GM10248 (cell line): ENCODE data around the gene DTNA.
A peak's percentile ranks its signal among the peaks of the same experiment; 100 is the strongest.
"Not testable (repeated sequence)": the region's sequence is repeated elsewhere in the genome, so short reads cannot be mapped to it uniquely, and the experiment has no call there.

ENCODE experiments used
- CTCF ChIA-PET: fragments of 300-600 bp; sonication (Branson Sonifier 250); formaldehyde crosslinking; extraction: SDS; loops from one replicate; lab custom pipeline; 2021; ENCODE audit warnings: antibody characterized with exemption; lab: Yijun Ruan, JAX
- POLR2A ChIA-PET: fragments of 350-650 bp; sonication (Branson Sonifier 250); formaldehyde crosslinking; extraction: SDS; loops from one replicate; lab custom pipeline; 2020; ENCODE audit warnings: antibody characterized with exemption; lab: Yijun Ruan, JAX
- DNase-seq: peaks from one replicate; pipeline ENCODE4 v3.0.0; 2012; ENCODE audit errors: extremely low spot score
- TF ChIP-seq, protein P1 (sequence below): IDR thresholded peaks from 2 replicates; pipeline ENCODE4 v1.5.1; 2012; ENCODE audit warnings: mild to moderate bottlenecking, low read depth; ENCODE audit errors: extremely low read depth, missing control alignments, control extremely low read depth

Gene DTNA

GRCh38 chr18:34718610-34719009 is 8.5 kb downstream of the DTNA start:
- ChIA-PET POLR2A (no interaction called here), CTCF (no interaction called here)
- DNase-seq, result no peak
- TF ChIP-seq, protein P1, sequence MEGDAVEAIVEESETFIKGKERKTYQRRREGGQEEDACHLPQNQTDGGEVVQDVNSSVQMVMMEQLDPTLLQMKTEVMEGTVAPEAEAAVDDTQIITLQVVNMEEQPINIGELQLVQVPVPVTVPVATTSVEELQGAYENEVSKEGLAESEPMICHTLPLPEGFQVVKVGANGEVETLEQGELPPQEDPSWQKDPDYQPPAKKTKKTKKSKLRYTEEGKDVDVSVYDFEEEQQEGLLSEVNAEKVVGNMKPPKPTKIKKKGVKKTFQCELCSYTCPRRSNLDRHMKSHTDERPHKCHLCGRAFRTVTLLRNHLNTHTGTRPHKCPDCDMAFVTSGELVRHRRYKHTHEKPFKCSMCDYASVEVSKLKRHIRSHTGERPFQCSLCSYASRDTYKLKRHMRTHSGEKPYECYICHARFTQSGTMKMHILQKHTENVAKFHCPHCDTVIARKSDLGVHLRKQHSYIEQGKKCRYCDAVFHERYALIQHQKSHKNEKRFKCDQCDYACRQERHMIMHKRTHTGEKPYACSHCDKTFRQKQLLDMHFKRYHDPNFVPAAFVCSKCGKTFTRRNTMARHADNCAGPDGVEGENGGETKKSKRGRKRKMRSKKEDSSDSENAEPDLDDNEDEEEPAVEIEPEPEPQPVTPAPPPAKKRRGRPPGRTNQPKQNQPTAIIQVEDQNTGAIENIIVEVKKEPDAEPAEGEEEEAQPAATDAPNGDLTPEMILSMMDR, result no peak

DNA sequence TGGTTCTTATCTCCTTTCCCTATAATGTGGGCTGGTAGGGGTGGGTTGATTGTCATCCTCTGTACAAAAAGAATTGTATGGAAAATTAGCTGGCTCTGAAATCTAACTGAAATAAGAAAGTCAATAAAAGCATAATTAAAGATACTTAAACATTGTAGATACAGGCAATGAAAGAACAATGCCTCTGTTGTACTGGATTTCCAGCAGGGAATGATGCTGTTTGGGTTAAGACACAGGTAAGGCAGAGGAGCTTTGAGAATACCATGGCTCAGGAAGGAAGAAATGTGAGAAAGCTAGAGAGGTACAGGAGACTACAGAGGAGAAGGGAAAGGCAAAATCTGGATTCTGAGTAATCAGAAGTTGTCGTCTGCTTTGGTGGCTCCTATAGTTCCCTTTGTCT is 10.1 kb downstream of the DTNA start:
- DNase-seq, result no peak
- CTCF ChIA-PET, result interaction anchor here (1.2 to 3.9 kb wide), 3 partner anchors 8 to 48 kb away, joined by 3 to 11 read pairs (median 3); no protein-coding TSS in a partner anchor
- TF ChIP-seq, protein P1, result no peak
- POLR2A ChIA-PET, result no interaction called here

DNA sequence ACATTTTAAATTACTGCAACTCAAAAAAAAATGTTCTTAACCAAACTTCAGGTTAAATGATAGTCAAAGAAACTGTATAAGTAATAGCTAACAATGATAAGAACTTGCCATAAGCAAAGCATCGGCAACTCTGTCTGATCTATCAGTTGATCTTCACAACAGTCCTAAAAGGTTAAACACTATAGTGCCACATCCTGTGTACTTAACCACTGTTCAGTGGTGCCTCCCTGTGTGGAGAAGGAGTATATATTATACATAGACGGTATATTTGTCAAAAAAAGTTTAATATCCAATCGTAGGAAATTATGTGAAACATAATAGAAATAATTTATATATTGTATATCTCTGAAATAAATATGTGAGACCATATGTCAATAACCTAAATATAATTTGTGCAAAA is 13.0 kb downstream of the DTNA start:
- CTCF ChIA-PET, result interaction anchor here (1.0 kb wide), 1 partner anchor 9 kb away, joined by 3 read pairs; no protein-coding TSS in a partner anchor
- POLR2A ChIA-PET, result no interaction called here
- no peak for DNase-seq
- TF ChIP-seq, protein P1, result no peak

- DNase-seq, POLR2A ChIA-PET, CTCF ChIA-PET: not testable (repeated sequence)
These were observed 15.6 kb downstream of the DTNA start for GRCh38 chr18:34725737-34726136.

DNA sequence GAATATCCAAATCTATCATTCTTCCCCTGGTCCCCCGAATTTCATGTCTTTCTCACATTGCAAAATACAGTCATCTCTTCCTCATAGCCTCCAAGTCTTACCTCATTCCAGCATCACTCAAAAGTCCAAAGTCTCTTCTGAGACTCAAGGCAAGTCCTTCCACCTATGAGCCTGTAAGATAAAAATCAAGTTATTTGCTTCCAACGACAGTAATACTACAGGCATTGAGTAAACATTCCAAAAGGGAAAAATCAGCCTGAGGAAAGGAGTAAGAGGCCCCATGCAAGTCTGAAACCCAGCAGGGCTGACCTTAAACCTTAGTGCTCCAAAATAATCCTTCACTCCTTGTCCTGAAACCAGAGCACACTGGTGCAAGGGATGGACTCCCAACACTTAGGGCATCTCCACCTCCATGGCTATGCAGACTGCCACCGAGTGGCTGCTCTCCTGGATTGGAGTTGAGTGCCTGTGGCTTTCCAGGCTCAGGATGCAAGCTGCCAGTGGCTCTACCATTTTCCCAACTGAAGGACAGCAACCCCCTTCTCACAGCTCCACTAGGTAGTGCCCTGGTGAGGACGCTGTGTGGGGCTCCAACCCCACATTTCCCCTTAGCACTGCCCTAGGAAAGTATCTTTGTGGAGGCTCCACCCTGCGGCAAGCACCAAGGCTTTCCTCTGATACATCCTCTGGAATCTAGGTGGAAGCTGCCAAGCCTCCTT is 16.3 kb downstream of the DTNA start:
- CTCF ChIA-PET, result interaction anchor here (0.8 kb wide), 1 partner anchor 65 kb away, joined by 4 read pairs; no protein-coding TSS in a partner anchor
- POLR2A ChIA-PET, result no interaction called here
- DNase-seq, result no peak
- TF ChIP-seq, protein P1, result no peak

DNA sequence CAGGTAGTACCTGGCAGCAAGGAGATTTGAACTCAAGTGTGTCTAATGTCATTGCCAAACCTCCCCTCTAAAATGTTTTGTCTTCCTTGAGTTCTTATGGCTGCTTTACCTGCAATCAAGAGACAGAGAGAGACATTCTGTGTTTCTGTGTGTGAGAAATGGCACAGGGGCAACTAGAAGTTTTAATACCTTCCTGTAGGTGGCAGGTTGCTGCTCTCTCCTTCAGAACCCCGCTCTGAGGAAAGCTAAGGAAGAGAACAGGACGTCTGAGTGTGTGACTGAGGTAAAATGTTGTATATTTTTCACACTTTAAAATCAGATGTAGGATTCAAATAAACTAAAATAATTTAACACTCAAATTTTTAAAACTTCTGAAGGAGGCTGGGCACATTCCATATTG is 19.2 kb downstream of the DTNA start:
- POLR2A ChIA-PET, result no interaction called here
- TF ChIP-seq, protein P1, result peak; percentile 27
- CTCF ChIA-PET, result interaction anchor here (1.9 kb wide), 1 partner anchor 9 kb away, joined by 11 read pairs; no protein-coding TSS in a partner anchor
- peak; percentile 15 for DNase-seq

GRCh38 chr18:34729740-34730355 is 19.8 kb downstream of the DTNA start:
- ChIA-PET POLR2A (no interaction called here), CTCF (interaction anchor here (1.4 to 1.9 kb wide), 2 partner anchors 9 kb away, joined by 6 to 11 read pairs; no protein-coding TSS in a partner anchor)
- TF ChIP-seq, protein P1, result no peak
- DNase-seq, result no peak
